Gastroesophageal sphincter (tissue), 3 donors: ENCODE measurements around the gene SH3BP5.

Source experiments
- EP300 ChIP-seq: sonication (generic); formaldehyde crosslinking; IDR thresholded peaks from one replicate; pipeline ENCODE4 v1.6.1; 2017; ENCODE audit warnings: antibody characterized with exemption, mild to moderate bottlenecking
- POLR2AphosphoS5 ChIP-seq: sonication (generic); formaldehyde crosslinking; IDR thresholded peaks from one replicate; pipeline ENCODE4 v1.6.1; 2017; ENCODE audit warnings: antibody characterized with exemption
- TF ChIP-seq, protein P1 (sequence below), 4 experiments: fragments of 200-600 bp in 2 of 4; fragments of 450-650 bp in 2 of 4; sonication (generic) in 1 of 4; IDR thresholded peaks; one replicate each; pipeline ENCODE4 v1.5.1; 2017 to 2019; ENCODE audit warnings: antibody characterized with exemption in 4 of 4, mild to moderate bottlenecking in 2 of 4, moderate library complexity in 2 of 4

- TF ChIP-seq, protein P1, sequence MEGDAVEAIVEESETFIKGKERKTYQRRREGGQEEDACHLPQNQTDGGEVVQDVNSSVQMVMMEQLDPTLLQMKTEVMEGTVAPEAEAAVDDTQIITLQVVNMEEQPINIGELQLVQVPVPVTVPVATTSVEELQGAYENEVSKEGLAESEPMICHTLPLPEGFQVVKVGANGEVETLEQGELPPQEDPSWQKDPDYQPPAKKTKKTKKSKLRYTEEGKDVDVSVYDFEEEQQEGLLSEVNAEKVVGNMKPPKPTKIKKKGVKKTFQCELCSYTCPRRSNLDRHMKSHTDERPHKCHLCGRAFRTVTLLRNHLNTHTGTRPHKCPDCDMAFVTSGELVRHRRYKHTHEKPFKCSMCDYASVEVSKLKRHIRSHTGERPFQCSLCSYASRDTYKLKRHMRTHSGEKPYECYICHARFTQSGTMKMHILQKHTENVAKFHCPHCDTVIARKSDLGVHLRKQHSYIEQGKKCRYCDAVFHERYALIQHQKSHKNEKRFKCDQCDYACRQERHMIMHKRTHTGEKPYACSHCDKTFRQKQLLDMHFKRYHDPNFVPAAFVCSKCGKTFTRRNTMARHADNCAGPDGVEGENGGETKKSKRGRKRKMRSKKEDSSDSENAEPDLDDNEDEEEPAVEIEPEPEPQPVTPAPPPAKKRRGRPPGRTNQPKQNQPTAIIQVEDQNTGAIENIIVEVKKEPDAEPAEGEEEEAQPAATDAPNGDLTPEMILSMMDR (IDR thresholded peaks at IDR 0.05) = no peak
- TF ChIP-seq POLR2AphosphoS5 = peak; percentile 72
- TF ChIP-seq EP300 = no peak
Observed at GRCh38 chr3:15206662-15207576, 125.5 kb downstream of the SH3BP5 start.
